Measurements from ENCODE around the gene COL4A4. TPM values are rescaled to one million over a fixed set of nuclear protein-coding genes. Genes with fewer than 3 reads are reported as not detected.

COL4A4 gene
- total RNA-seq, 1 donor, result 0.21 TPM

GRCh38 chr2:227007148-227007547, 156.9 kb downstream of the COL4A4 start:
- no peaks in the 10 kb centered on the region for H3K9me3 ChIP-seq (ENCODE audit: low read depth, low read length)

GRCh38 chr2:227006189-227006897, 157.7 kb downstream of the COL4A4 start:
- Histone ChIP-seq H3K4me1 (ENCODE audit: insufficient read depth, low read length) (no peaks in the 10 kb centered on the region), H3K27me3 (ENCODE audit: insufficient read depth, low read length) (no peaks in the 10 kb centered on the region), H3K9me3 (ENCODE audit: low read depth, low read length) (no peaks in the 10 kb centered on the region), H3K4me3 (ENCODE audit: low read length) (no peak overlapping the region)

More at GRCh38 chr2:227007148-227007547, 156.9 kb downstream of the COL4A4 start:
- Histone ChIP-seq H3K4me1 (ENCODE audit: insufficient read depth, low read length) (no peaks in the 10 kb centered on the region), H3K4me3 (ENCODE audit: low read length) (no peak overlapping the region), H3K27me3 (ENCODE audit: insufficient read depth, low read length) (no peaks in the 10 kb centered on the region)

DNA sequence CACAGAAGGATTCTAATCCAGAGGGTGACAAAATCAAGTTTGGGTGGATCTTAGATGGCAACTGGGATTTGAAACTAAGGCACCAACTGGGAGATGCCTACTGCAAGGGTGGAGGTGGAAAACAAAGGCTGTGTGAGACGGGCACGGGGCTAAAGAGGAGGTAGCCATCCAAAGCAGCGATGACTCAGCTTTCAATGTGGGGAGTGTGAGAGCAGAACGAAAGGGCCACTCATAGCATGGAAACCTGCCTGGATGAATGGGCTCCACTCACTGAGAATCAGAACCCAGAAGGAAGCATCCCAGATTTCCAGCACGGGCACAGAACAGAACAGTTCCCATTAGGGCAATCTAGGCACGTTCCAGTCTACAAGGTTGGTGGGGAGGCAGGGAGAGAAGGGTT, 159.5 kb downstream of the COL4A4 start:
- Histone ChIP-seq H3K27me3 (ENCODE audit: insufficient read depth, low read length) (no peaks in the 10 kb centered on the region), H3K4me1 (ENCODE audit: insufficient read depth, low read length) (peaks cover 3% of the 10 kb centered on the region), H3K4me3 (ENCODE audit: low read length) (no peak overlapping the region), H3K9me3 (ENCODE audit: low read depth, low read length) (no peaks in the 10 kb centered on the region)

DNA sequence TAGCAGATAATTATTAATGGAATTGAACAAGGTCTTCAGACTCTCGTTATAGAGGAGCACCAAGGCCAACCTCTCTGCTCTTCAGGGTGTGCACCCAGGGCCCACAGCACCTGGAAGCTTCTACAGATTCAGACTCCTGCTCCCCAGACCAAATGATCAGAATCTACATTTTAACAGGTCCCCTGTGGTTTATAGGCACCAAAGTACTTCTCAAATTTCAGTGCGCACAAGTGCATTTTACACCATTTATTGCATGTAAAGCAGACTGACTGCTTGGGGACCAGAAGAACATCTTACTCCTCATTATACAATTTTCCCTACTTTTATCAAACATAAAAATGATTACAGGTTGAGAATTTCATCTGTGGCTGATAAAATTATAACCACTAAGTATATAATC, 163.9 kb downstream of the COL4A4 start:
- Histone ChIP-seq H3K27me3 (ENCODE audit: insufficient read depth, low read length) (no peaks in the 10 kb centered on the region), H3K4me1 (ENCODE audit: insufficient read depth, low read length) (peaks cover 5% of the 10 kb centered on the region), H3K9me3 (ENCODE audit: low read depth, low read length) (no peaks in the 10 kb centered on the region), H3K4me3 (ENCODE audit: low read length) (no peak overlapping the region)

- Histone ChIP-seq H3K9me3 (ENCODE audit: low read depth, low read length) (no peaks in the 10 kb centered on the region), H3K4me3 (ENCODE audit: low read length) (no peak overlapping the region), H3K4me1 (ENCODE audit: insufficient read depth, low read length) (peaks cover 5% of the 10 kb centered on the region), H3K27me3 (ENCODE audit: insufficient read depth, low read length) (no peaks in the 10 kb centered on the region)
These were observed 164.3 kb downstream of the COL4A4 start for GRCh38 chr2:226999661-227000060.

- Histone ChIP-seq H3K4me1 (ENCODE audit: insufficient read depth, low read length) (peaks cover 5% of the 10 kb centered on the region), H3K4me3 (ENCODE audit: low read length) (no peak overlapping the region), H3K27me3 (ENCODE audit: insufficient read depth, low read length) (no peaks in the 10 kb centered on the region), H3K9me3 (ENCODE audit: low read depth, low read length) (no peaks in the 10 kb centered on the region)
These were observed 168.4 kb downstream of the COL4A4 start for GRCh38 chr2:226995625-226996041.

DNA sequence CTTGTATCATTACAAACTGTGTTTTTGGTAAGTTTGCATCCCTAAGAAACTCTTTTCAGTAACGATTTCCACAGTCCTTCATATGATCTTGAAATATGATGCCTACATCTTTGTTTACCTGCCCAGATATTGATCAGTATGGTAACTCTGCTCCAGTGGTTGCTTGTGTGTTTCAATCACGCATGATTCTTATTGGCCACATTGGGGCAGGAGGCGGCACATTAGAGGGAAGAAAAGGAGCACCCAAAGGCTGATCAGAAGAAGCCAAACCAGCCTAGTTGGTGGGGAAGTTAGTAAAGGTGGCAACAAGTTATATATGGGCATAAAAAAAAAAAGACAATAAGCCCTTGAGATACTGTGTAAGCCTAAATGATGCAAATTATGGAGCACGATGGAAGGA, 169.2 kb downstream of the COL4A4 start:
- peaks cover 5% of the 10 kb centered on the region for H3K4me1 ChIP-seq (ENCODE audit: insufficient read depth, low read length)
- H3K9me3 ChIP-seq (ENCODE audit: low read depth, low read length), result no peaks in the 10 kb centered on the region
- H3K27me3 ChIP-seq (ENCODE audit: insufficient read depth, low read length), result no peaks in the 10 kb centered on the region
- no peak overlapping the region for H3K4me3 ChIP-seq (ENCODE audit: low read length)

DNA sequence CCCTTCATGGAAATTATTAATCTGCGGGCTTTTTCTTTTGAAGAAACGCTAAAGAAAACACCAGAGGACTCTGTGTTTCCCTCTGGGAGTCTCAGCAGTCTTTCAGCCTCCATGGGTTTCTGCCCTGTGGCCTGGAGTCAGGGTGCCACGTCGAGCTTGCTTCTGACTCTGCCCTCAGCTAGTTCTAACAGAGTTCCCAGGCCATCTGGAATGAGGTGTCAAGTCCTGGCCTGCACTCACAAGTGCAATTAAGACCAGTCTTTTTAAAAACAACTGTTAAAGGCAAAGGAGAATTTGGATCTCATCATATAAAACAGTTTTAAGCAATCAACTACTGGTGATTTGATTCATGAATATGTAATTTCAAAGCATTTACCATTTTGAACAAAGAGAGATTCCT, 170.8 kb downstream of the COL4A4 start:
- H3K4me1 ChIP-seq (ENCODE audit: insufficient read depth, low read length), result no peaks in the 10 kb centered on the region
- H3K27me3 ChIP-seq (ENCODE audit: insufficient read depth, low read length), result no peaks in the 10 kb centered on the region
- H3K4me3 ChIP-seq (ENCODE audit: low read length), result no peak overlapping the region
- no peaks in the 10 kb centered on the region for H3K9me3 ChIP-seq (ENCODE audit: low read depth, low read length)

DNA sequence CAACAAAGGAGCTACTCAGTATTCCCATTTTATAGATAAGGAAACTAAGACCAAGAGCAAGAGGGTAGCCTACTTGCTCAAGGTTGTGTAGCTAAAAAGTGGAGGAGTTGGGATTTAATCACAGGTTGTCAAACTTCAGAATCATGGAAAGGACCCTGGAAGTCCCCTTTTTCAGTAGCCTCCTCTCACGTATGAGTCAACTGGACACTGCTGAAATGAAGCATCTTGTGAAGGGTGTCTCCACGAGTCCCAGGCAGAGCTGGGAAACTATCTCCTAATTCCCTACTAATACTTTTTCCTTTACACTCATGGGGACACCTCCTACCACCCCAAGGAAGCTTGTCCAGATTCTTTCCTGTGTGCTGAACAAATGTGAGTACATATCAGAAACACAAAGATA, 172.3 kb downstream of the COL4A4 start:
- Histone ChIP-seq H3K9me3 (ENCODE audit: low read depth, low read length) (no peaks in the 10 kb centered on the region), H3K4me1 (ENCODE audit: insufficient read depth, low read length) (no peaks in the 10 kb centered on the region), H3K27me3 (ENCODE audit: insufficient read depth, low read length) (no peaks in the 10 kb centered on the region), H3K4me3 (ENCODE audit: low read length) (no peak overlapping the region)

DNA sequence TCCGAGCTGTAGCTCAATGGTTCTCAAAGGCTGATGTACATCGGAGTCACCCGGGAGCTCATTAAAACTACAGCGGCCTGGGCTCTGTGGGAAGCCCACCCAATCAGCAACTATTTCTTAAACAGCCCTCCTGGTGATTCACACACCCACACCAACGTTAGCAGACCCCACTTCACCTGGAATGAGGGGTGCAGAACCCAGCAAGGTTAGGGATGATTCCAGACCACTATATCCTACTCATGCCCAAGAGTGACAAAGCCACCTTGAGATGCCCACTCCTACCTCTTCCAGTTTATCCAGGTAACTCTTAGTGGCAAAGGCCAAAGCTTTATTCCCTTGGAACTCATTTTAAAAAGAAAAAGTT, 178.4 kb downstream of the COL4A4 start:
- no peaks in the 10 kb centered on the region for H3K27me3 ChIP-seq (ENCODE audit: insufficient read depth, low read length)

DNA sequence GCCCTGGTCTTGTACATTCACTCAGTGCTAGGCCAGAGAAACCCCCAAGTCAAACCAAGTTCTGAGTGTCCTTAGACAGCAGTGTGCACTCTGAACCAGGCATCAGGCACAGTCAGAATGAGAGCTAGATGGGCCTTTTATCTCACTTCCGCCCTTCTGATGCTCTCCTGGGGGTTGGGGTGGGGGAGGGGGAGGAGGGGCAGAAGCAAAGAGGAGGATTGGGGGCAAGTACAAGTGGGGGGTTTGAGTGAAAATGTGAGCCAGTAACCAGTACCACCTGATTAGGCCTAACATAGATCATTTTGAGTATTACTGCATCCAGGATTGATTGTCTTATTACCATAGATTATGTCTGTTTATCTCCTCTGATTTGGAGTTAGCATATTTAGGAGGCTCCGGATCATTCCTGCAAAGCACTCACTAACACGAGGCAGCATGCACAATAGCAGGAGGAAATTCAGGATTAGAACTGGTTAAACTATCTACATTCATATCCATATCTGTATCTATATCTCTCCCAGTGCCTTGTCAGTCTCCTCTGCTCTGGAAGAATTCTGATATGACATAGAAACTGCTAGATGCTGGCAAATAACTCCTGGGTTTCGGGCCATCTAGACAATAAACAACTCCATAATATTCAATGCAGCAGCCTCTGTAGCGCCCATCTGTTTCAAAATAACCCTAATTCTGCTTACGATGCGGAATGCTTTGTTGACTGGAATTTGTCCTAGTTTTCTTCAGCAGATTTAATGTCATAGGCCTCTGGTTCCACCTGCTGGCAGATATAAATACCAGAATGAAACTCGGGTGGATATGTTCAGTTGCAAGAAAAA, 179.0 kb downstream of the COL4A4 start:
- H3K4me3 ChIP-seq (ENCODE audit: low read length), result no peak overlapping the region
- H3K9me3 ChIP-seq (ENCODE audit: low read depth, low read length), result no peaks in the 10 kb centered on the region
- H3K4me1 ChIP-seq (ENCODE audit: insufficient read depth, low read length), result peaks cover 12% of the 10 kb centered on the region
- no peaks in the 10 kb centered on the region for H3K27me3 ChIP-seq (ENCODE audit: insufficient read depth, low read length)

More for the DNA sequence above, 178.4 kb downstream of the COL4A4 start:
- Histone ChIP-seq H3K4me1 (ENCODE audit: insufficient read depth, low read length) (peaks cover 12% of the 10 kb centered on the region), H3K4me3 (ENCODE audit: low read length) (no peak overlapping the region), H3K9me3 (ENCODE audit: low read depth, low read length) (no peaks in the 10 kb centered on the region)

DNA sequence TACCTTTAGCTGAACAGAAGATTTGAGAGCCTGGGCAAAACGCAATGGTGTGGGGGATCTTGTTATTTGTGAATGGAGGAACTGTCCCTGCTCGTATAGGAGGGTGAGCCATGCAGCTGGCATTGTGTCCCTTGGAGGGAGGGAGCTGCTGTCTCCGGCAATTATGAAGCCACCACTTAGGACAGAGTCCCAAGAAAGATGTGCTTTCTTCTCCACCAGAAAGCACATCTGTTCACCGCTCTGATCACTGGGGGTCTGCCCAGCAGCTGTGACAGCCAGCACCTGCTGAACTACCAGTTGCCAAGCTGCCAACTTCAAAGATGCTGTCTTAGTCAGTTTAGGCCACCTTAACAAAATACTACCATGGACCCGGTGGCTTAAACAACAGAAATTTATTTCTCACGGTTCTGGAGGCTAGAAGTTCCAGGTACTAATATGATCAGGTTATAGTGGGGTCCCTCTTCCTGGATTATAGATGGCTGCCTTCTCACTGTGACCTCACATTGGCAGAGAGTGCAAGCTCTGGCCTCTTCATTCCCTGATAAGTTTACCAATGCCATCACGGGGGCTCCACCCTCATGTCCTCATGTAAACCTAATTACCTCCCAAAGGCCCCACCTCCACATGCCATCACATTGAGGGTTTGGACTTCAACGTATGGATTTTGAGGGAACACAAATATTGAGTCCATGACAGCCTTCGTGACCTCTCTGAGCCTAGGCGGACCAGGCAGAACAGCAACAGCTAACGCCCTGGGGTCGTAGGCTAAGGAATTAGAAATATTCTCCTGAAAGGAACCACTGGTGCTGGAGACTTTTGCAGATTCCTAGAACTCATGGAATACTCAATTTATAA, 179.9 kb downstream of the COL4A4 start:
- peaks cover 12% of the 10 kb centered on the region for H3K4me1 ChIP-seq (ENCODE audit: insufficient read depth, low read length)
- H3K27me3 ChIP-seq (ENCODE audit: insufficient read depth, low read length), result no peaks in the 10 kb centered on the region
- H3K4me3 ChIP-seq (ENCODE audit: low read length), result no peak overlapping the region
- no peaks in the 10 kb centered on the region for H3K9me3 ChIP-seq (ENCODE audit: low read depth, low read length)

DNA sequence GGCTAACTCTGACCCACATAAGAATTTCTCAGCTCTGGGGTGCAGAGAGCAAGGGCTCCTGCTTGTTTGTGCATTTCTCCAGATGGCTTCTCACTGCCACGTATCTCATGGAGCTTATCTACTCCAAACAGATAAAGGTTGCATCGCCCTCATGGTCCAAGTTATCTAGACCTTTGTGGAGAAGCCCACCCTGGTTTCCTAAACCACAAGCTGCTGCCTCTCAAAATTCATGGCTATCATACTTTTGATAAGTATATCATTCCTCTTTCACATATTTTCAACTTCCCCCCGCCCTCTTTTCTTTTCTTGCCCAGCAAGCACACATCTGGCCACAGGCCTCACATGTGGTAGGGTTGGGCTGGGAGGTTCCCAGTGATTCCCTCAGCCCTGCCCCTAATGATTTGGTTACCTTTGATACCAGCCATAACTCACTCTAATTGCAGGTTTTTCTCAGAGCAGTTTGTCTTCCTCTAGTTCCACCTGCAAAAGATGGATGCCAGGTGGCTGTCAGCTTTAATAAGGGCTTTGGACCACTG, 182.1 kb downstream of the COL4A4 start:
- Histone ChIP-seq H3K9me3 (ENCODE audit: low read depth, low read length) (no peaks in the 10 kb centered on the region), H3K4me1 (ENCODE audit: insufficient read depth, low read length) (peaks cover 12% of the 10 kb centered on the region), H3K27me3 (ENCODE audit: insufficient read depth, low read length) (no peaks in the 10 kb centered on the region), H3K4me3 (ENCODE audit: low read length) (no peak overlapping the region)

GRCh38 chr2:226979004-226979403, 185.0 kb downstream of the COL4A4 start:
- H3K27me3 ChIP-seq (ENCODE audit: insufficient read depth, low read length), result no peaks in the 10 kb centered on the region
- no peaks in the 10 kb centered on the region for H3K9me3 ChIP-seq (ENCODE audit: low read depth, low read length)
- no peak overlapping the region for H3K4me3 ChIP-seq (ENCODE audit: low read length)
- peaks cover 2% of the 10 kb centered on the region for H3K4me1 ChIP-seq (ENCODE audit: insufficient read depth, low read length)

DNA sequence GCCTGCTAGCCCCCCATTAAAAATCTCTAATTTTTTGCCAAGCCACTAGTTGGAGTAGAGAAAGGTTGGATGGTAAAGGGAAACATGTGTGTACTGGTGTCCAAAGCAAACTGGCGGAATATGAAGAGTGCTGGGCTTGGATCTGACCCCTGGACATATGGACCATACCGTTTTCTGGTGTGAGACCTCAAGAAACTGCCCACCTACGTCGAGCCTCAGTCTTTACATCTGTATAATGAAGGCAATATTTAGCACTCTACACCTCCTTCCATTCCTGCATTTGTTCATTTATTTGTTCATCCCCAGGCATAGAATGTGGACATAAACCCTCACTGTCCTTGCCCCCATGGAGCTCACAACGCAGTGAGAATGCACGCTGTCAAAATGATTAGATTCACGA, 185.7 kb downstream of the COL4A4 start:
- Histone ChIP-seq H3K9me3 (ENCODE audit: low read depth, low read length) (no peaks in the 10 kb centered on the region), H3K4me1 (ENCODE audit: insufficient read depth, low read length) (no peaks in the 10 kb centered on the region), H3K4me3 (ENCODE audit: low read length) (no peak overlapping the region), H3K27me3 (ENCODE audit: insufficient read depth, low read length) (no peaks in the 10 kb centered on the region)

Data from mononuclear cell (primary cell).